Measurements from ENCODE around the gene PPP1R11. TPM values are rescaled to one million over a fixed set of nuclear protein-coding genes. Genes with fewer than 3 reads are reported as not detected.

The PPP1R11 gene
- total and polyA plus RNA-seq, 2 of the 13 experiments (the other 11 are each of a cell fraction or from before 2014, with no cell fraction given), result 32.1 to 58.9 TPM

GRCh38 chr6:30113003-30113759, 46.2 kb downstream of the PPP1R11 start, which contains the start of gene TRIM31 (continued):
- TF ChIP-seq, protein P1, sequence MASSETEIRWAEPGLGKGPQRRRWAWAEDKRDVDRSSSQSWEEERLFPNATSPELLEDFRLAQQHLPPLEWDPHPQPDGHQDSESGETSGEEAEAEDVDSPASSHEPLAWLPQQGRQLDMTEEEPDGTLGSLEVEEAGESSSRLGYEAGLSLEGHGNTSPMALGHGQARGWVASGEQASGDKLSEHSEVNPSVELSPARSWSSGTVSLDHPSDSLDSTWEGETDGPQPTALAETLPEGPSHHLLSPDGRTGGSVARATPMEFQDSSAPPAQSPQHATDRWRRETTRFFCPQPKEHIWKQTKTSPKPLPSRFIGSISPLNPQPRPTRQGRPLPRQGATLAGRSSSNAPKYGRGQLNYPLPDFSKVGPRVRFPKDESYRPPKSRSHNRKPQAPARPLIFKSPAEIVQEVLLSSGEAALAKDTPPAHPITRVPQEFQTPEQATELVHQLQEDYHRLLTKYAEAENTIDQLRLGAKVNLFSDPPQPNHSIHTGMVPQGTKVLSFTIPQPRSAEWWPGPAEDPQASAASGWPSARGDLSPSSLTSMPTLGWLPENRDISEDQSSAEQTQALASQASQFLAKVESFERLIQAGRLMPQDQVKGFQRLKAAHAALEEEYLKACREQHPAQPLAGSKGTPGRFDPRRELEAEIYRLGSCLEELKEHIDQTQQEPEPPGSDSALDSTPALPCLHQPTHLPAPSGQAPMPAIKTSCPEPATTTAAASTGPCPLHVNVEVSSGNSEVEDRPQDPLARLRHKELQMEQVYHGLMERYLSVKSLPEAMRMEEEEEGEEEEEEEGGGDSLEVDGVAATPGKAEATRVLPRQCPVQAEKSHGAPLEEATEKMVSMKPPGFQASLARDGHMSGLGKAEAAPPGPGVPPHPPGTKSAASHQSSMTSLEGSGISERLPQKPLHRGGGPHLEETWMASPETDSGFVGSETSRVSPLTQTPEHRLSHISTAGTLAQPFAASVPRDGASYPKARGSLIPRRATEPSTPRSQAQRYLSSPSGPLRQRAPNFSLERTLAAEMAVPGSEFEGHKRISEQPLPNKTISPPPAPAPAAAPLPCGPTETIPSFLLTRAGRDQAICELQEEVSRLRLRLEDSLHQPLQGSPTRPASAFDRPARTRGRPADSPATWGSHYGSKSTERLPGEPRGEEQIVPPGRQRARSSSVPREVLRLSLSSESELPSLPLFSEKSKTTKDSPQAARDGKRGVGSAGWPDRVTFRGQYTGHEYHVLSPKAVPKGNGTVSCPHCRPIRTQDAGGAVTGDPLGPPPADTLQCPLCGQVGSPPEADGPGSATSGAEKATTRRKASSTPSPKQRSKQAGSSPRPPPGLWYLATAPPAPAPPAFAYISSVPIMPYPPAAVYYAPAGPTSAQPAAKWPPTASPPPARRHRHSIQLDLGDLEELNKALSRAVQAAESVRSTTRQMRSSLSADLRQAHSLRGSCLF (CRISPR knock-in tag; IDR thresholded peaks at IDR 0.05; ENCODE audit: borderline replicate concordance), result no peak
- TF ChIP-seq ERF (CRISPR knock-in tag; IDR thresholded peaks at IDR 0.05), result no peak
- TF ChIP-seq SALL1 (CRISPR knock-in tag; IDR thresholded peaks at IDR 0.05), result 0 out of 2 replicates have a peak, but pooled peaks have one; percentile 13
- TF ChIP-seq, protein P2, sequence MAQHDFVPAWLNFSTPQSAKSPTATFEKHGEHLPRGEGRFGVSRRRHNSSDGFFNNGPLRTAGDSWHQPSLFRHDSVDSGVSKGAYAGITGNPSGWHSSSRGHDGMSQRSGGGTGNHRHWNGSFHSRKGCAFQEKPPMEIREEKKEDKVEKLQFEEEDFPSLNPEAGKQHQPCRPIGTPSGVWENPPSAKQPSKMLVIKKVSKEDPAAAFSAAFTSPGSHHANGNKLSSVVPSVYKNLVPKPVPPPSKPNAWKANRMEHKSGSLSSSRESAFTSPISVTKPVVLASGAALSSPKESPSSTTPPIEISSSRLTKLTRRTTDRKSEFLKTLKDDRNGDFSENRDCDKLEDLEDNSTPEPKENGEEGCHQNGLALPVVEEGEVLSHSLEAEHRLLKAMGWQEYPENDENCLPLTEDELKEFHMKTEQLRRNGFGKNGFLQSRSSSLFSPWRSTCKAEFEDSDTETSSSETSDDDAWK (CRISPR knock-in tag; IDR thresholded peaks at IDR 0.05), result no peak
- peak in 1 of 2 experiments; percentile 38; a peak in 1 of 4 replicates for TF ChIP-seq EP300 (IDR thresholded peaks at IDR 0.05; ENCODE audit: low read depth in 2 of 2, low read length in 2 of 2)
- TF ChIP-seq EP300 (CRISPR knock-in tag; IDR thresholded peaks at IDR 0.05; ENCODE audit: borderline replicate concordance), result no peak
- TF ChIP-seq FOXA3 (CRISPR knock-in tag; IDR thresholded peaks at IDR 0.05), result peak; percentile 31; the same call in 1 of the 2 replicates
- TF ChIP-seq SP1 (IDR thresholded peaks at IDR 0.05), result no peak
- TF ChIP-seq SP1 (CRISPR knock-in tag; IDR thresholded peaks at IDR 0.05), result no peak
- TF ChIP-seq CEBPB (IDR thresholded peaks at IDR 0.05; ENCODE audit: borderline replicate concordance, low read depth, low read length), result peak; percentile 81
- 0 out of 2 replicates have a peak, but pooled peaks have one; percentile 39 for TF ChIP-seq ATF1 (CRISPR knock-in tag; IDR thresholded peaks at IDR 0.05)
- TF ChIP-seq, protein P3, sequence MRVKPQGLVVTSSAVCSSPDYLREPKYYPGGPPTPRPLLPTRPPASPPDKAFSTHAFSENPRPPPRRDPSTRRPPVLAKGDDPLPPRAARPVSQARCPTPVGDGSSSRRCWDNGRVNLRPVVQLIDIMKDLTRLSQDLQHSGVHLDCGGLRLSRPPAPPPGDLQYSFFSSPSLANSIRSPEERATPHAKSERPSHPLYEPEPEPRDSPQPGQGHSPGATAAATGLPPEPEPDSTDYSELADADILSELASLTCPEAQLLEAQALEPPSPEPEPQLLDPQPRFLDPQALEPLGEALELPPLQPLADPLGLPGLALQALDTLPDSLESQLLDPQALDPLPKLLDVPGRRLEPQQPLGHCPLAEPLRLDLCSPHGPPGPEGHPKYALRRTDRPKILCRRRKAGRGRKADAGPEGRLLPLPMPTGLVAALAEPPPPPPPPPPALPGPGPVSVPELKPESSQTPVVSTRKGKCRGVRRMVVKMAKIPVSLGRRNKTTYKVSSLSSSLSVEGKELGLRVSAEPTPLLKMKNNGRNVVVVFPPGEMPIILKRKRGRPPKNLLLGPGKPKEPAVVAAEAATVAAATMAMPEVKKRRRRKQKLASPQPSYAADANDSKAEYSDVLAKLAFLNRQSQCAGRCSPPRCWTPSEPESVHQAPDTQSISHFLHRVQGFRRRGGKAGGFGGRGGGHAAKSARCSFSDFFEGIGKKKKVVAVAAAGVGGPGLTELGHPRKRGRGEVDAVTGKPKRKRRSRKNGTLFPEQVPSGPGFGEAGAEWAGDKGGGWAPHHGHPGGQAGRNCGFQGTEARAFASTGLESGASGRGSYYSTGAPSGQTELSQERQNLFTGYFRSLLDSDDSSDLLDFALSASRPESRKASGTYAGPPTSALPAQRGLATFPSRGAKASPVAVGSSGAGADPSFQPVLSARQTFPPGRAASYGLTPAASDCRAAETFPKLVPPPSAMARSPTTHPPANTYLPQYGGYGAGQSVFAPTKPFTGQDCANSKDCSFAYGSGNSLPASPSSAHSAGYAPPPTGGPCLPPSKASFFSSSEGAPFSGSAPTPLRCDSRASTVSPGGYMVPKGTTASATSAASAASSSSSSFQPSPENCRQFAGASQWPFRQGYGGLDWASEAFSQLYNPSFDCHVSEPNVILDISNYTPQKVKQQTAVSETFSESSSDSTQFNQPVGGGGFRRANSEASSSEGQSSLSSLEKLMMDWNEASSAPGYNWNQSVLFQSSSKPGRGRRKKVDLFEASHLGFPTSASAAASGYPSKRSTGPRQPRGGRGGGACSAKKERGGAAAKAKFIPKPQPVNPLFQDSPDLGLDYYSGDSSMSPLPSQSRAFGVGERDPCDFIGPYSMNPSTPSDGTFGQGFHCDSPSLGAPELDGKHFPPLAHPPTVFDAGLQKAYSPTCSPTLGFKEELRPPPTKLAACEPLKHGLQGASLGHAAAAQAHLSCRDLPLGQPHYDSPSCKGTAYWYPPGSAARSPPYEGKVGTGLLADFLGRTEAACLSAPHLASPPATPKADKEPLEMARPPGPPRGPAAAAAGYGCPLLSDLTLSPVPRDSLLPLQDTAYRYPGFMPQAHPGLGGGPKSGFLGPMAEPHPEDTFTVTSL (CRISPR knock-in tag; IDR thresholded peaks at IDR 0.05; ENCODE audit: borderline replicate concordance), result peak; percentile 38; the same call in 1 of the 2 replicates
